ENCODE data around the gene STAT6. TPM values are rescaled to one million over a fixed set of nuclear protein-coding genes. Genes with fewer than 3 reads are reported as not detected.

The STAT6 gene
- total and polyA plus RNA-seq, 3 experiments from 2014 or later, result 82.8 to 265 (median 262) TPM

GRCh38 chr12:57094208-57095160 is 16.7 kb downstream of the STAT6 start:
- DNase-seq, result no peak
- Histone ChIP-seq H3K27ac (ENCODE audit: low read depth, low read length) (peak overlapping the region; percentile 16), H3K27me3 (ENCODE audit: insufficient read depth, low read length, poor library complexity, severe bottlenecking) (no peaks in the 10 kb centered on the region), H3K4me1 (ENCODE audit: insufficient read depth, low read length) (peaks cover 33% of the 10 kb centered on the region), H3K36me3 (ENCODE audit: insufficient read depth, low read length) (peaks cover 50% of the 10 kb centered on the region), H3K9me3 (ENCODE audit: low read length) (no peaks in the 10 kb centered on the region), H3K4me3 (ENCODE audit: low read length) (no peak overlapping the region)
- no peaks in the 10 kb centered on the region for H3K9me3 Mint-ChIP-seq
- peaks cover 0 to 85% (median 2%) of the 10 kb centered on the region in 3 donors for H3K36me3 Mint-ChIP-seq
- H3K4me1 Mint-ChIP-seq, result peaks cover 28 to 59% (median 34%) of the 10 kb centered on the region in 3 donors
- peak overlapping the region; percentile 34 to 97 (median 94) for H3K27ac Mint-ChIP-seq
- ChIA-PET POLR2A (interaction anchor here (0.7 to 10.9 kb wide), 7 partner anchors 11 to 453 kb away, joined by 3 to 131 read pairs (median 4); partner anchors contain the start of gene STAT6), CTCF (interaction anchor here (1.1 to 14.7 kb wide), 7 partner anchors 13 to 34 kb away, joined by 3 to 195 read pairs (median 4); partner anchors contain the start of genes LRP1, NEMP1 and STAT6)
- peak overlapping the region in 1 of 7 donors; percentile 29 for H3K4me3 Mint-ChIP-seq
- H3K27me3 Mint-ChIP-seq, result no peaks in the 10 kb centered on the region

- H3K4me1 ChIP-seq (ENCODE audit: insufficient read depth, low read length), result peaks cover 33% of the 10 kb centered on the region
- Mint-ChIP-seq H3K36me3 (peaks cover 0 to 78% (median 2%) of the 10 kb centered on the region in 3 donors), H3K4me3 (peak overlapping the region; percentile 39 to 73 (median 62)), H3K4me1 (peaks cover 28 to 57% (median 36%) of the 10 kb centered on the region in 3 donors), H3K27ac (peak overlapping the region; percentile 72 to 97 (median 94)), H3K27me3 (no peaks in the 10 kb centered on the region), H3K9me3 (no peaks in the 10 kb centered on the region)
- no peaks in the 10 kb centered on the region for H3K9me3 ChIP-seq (ENCODE audit: low read length)
- DNase-seq, result peak; percentile 44 to 80 (median 54)
- peak overlapping the region; percentile 45 for H3K27ac ChIP-seq (ENCODE audit: low read depth, low read length)
- no peaks in the 10 kb centered on the region for H3K27me3 ChIP-seq (ENCODE audit: insufficient read depth, low read length, poor library complexity, severe bottlenecking)
- ChIA-PET POLR2A (interaction anchor here (0.7 to 10.9 kb wide), 7 partner anchors 12 to 452 kb away, joined by 3 to 131 read pairs (median 4); partner anchors contain the start of gene STAT6), CTCF (interaction anchor here (1.3 to 14.7 kb wide), 6 partner anchors 14 to 35 kb away, joined by 3 to 195 read pairs (median 12); partner anchors contain the start of genes LRP1, NEMP1 and STAT6)
- H3K4me3 ChIP-seq (ENCODE audit: low read length), result peak overlapping the region; percentile 7
- peaks cover 42% of the 10 kb centered on the region for H3K36me3 ChIP-seq (ENCODE audit: insufficient read depth, low read length)
Observed at GRCh38 chr12:57093415-57094207, 17.6 kb downstream of the STAT6 start.

DNA sequence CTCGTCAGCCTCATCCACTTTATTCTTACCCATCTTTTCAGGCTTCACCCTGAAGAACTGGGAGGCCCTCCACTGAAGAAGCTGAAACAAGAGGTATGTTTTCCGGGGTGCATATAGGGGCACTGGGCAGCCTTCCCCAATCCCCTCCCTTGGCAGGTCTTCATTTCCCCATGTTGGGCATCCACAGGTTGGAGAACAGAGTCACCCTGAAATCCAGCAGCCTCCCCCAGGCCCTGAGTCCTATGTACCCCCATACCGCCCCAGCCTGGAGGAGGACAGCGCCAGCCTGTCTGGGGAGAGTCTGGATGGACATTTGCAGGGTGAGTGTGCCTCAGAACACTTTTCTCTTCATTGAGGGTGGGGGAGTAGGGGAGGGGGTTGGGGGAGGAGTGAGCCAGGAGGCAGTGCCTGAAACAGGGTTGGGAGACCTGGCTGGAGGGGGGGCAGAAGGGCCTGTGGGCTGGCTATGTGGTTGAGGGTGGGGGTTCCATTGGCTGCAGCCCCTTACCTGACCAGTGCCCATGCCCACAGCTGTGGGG is 18.2 kb downstream of the STAT6 start:
- H3K36me3 ChIP-seq (ENCODE audit: insufficient read depth, low read length), result peaks cover 36% of the 10 kb centered on the region
- no peaks in the 10 kb centered on the region for H3K9me3 ChIP-seq (ENCODE audit: low read length)
- H3K4me3 ChIP-seq (ENCODE audit: low read length), result no peak overlapping the region
- peaks cover 0 to 74% (median 2%) of the 10 kb centered on the region in 3 donors for H3K36me3 Mint-ChIP-seq
- ChIA-PET POLR2A (interaction anchor here (1.1 to 10.9 kb wide), 5 partner anchors 14 to 23 kb away, joined by 3 to 131 read pairs (median 4); partner anchors contain the start of genes NEMP1 and STAT6), CTCF (interaction anchor here (1.3 to 14.7 kb wide), 5 partner anchors 14 to 23 kb away, joined by 3 to 195 read pairs (median 21); partner anchors contain the start of genes NEMP1 and STAT6)
- DNase-seq, result no peak
- H3K4me1 ChIP-seq (ENCODE audit: insufficient read depth, low read length), result peaks cover 33% of the 10 kb centered on the region
- H3K4me1 Mint-ChIP-seq, result peaks cover 33 to 62% (median 40%) of the 10 kb centered on the region in 3 donors
- H3K4me3 Mint-ChIP-seq, result peak overlapping the region in 3 of 7 donors; percentile 37 to 83 (median 62)
- no peaks in the 10 kb centered on the region for H3K27me3 ChIP-seq (ENCODE audit: insufficient read depth, low read length, poor library complexity, severe bottlenecking)
- peak overlapping the region; percentile 47 to 95 (median 83) for H3K27ac Mint-ChIP-seq
- H3K9me3 Mint-ChIP-seq, result no peaks in the 10 kb centered on the region
- H3K27me3 Mint-ChIP-seq, result no peaks in the 10 kb centered on the region
- no peak overlapping the region for H3K27ac ChIP-seq (ENCODE audit: low read depth, low read length)

GRCh38 chr12:57092529-57092862 is 18.7 kb downstream of the STAT6 start:
- POLR2A ChIA-PET, result interaction anchor here (2.0 to 10.9 kb wide), 2 partner anchors 13 to 18 kb away, joined by 8 to 131 read pairs; partner anchors contain the start of genes NEMP1 and STAT6

DNA sequence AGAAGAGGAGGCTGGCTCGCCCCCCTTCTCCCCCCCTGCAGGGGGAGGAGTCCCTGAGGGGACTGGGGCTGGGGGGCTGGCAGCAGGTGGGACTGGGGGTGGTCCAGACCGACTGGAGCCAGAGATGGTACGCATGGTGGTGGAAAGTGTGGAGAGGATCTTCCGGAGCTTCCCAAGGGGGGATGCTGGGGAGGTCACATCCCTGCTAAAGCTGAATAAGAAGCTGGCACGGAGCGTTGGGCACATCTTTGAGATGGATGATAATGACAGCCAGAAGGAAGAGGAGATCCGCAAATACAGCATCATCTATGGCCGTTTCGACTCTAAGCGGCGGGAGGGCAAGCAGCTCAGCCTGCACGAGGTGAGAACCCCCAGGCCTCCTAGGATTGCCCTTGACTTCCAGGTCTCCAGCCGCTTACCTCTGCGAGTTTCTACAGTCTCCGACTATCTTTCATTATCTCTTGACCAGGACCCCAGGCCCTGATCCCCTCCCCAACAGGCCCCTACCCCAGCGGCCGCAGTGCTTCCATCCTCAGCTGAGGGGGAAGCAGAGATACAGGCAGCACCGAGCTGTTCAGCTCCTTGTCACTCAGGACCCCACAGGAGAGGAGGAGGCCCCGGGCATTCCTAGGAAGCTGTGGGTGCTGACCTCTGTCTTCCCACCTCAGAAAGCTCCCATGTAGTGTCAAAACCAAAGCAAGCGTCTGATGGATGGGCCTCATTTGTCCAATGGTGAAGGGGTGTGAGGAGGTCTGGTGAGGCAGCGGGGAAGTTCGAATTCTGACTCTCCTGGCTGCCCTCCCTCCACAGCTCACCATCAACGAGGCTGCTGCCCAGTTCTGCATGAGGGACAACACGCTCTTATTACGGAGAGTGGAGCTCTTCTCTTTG is 19.3 kb downstream of the STAT6 start:
- Mint-ChIP-seq H3K36me3 (peaks cover 0 to 67% (median 0%) of the 10 kb centered on the region in 3 donors), H3K4me1 (peaks cover 36 to 65% (median 42%) of the 10 kb centered on the region in 3 donors), H3K9me3 (no peaks in the 10 kb centered on the region), H3K27ac (peak overlapping the region in 6 of 8 donors; percentile 34 to 91 (median 84)), H3K4me3 (peak overlapping the region in 6 of 7 donors; percentile 14 to 83 (median 40)), H3K27me3 (no peaks in the 10 kb centered on the region)
- no peak for DNase-seq
- POLR2A ChIA-PET, result interaction anchor here (2.0 to 10.9 kb wide), 2 partner anchors 13 to 19 kb away, joined by 8 to 131 read pairs; partner anchors contain the start of genes NEMP1 and STAT6
- no peak overlapping the region for H3K4me3 ChIP-seq (ENCODE audit: low read length)
- H3K27ac ChIP-seq (ENCODE audit: low read depth, low read length), result no peak overlapping the region
- no peaks in the 10 kb centered on the region for H3K9me3 ChIP-seq (ENCODE audit: low read length)
- H3K4me1 ChIP-seq (ENCODE audit: insufficient read depth, low read length), result peaks cover 33% of the 10 kb centered on the region
- peaks cover 26% of the 10 kb centered on the region for H3K36me3 ChIP-seq (ENCODE audit: insufficient read depth, low read length)
- H3K27me3 ChIP-seq (ENCODE audit: insufficient read depth, low read length, poor library complexity, severe bottlenecking), result no peaks in the 10 kb centered on the region
- CTCF ChIA-PET, result interaction anchor here (1.4 to 14.7 kb wide), 4 partner anchors 13 to 33 kb away, joined by 4 to 195 read pairs (median 32); partner anchors contain the start of genes NEMP1 and STAT6

More at GRCh38 chr12:57092529-57092862, 18.7 kb downstream of the STAT6 start:
- peaks cover 32% of the 10 kb centered on the region for H3K36me3 ChIP-seq (ENCODE audit: insufficient read depth, low read length)
- H3K4me3 Mint-ChIP-seq, result peak overlapping the region in 4 of 7 donors; percentile 37 to 83 (median 50)
- H3K27ac ChIP-seq (ENCODE audit: low read depth, low read length), result no peak overlapping the region
- H3K4me1 Mint-ChIP-seq, result peaks cover 35 to 65% (median 42%) of the 10 kb centered on the region in 3 donors
- peak overlapping the region; percentile 47 to 91 (median 80) for H3K27ac Mint-ChIP-seq
- no peaks in the 10 kb centered on the region for H3K9me3 Mint-ChIP-seq
- no peak for DNase-seq
- H3K27me3 ChIP-seq (ENCODE audit: insufficient read depth, low read length, poor library complexity, severe bottlenecking), result no peaks in the 10 kb centered on the region
- CTCF ChIA-PET, result interaction anchor here (1.4 to 14.7 kb wide), 4 partner anchors 13 to 32 kb away, joined by 4 to 195 read pairs (median 32); partner anchors contain the start of genes NEMP1 and STAT6
- no peaks in the 10 kb centered on the region for H3K27me3 Mint-ChIP-seq
- peaks cover 0 to 72% (median 2%) of the 10 kb centered on the region in 3 donors for H3K36me3 Mint-ChIP-seq
- H3K9me3 ChIP-seq (ENCODE audit: low read length), result no peaks in the 10 kb centered on the region
- H3K4me1 ChIP-seq (ENCODE audit: insufficient read depth, low read length), result peaks cover 33% of the 10 kb centered on the region
- no peak overlapping the region for H3K4me3 ChIP-seq (ENCODE audit: low read length)

DNA sequence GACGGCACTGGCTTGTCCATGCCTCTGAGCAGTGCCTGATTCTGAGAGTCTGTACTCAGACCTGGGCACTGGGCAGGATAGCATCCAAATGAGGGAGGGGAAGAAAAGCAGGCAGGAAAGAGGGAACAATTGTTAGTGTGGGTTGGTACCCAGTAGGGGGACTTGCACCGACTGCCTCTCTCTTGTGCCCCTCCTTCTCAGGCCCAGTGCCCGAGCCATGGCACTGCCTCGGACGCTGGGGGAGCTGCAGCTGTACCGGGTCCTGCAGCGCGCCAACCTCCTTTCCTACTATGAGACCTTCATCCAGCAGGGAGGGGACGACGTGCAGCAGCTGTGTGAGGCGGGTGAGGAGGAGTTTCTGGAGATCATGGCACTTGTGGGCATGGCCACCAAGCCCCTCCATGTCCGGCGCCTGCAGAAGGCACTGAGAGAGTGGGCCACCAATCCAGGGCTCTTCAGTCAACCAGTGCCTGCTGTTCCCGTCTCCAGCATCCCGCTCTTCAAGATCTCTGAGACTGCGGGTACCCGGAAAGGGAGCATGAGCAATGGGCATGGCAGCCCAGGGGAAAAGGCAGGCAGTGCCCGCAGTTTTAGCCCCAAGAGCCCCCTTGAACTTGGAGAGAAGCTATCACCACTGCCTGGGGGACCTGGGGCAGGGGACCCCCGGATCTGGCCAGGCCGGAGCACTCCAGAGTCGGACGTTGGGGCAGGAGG is 20.1 kb downstream of the STAT6 start:
- CTCF ChIA-PET, result interaction anchor here (1.4 to 14.7 kb wide), 4 partner anchors 12 to 33 kb away, joined by 4 to 195 read pairs (median 32); partner anchors contain the start of genes NEMP1 and STAT6
- Histone ChIP-seq H3K4me3 (ENCODE audit: low read length) (no peak overlapping the region), H3K4me1 (ENCODE audit: insufficient read depth, low read length) (peaks cover 38% of the 10 kb centered on the region), H3K9me3 (ENCODE audit: low read length) (no peaks in the 10 kb centered on the region), H3K36me3 (ENCODE audit: insufficient read depth, low read length) (peaks cover 22% of the 10 kb centered on the region), H3K27me3 (ENCODE audit: insufficient read depth, low read length, poor library complexity, severe bottlenecking) (no peaks in the 10 kb centered on the region), H3K27ac (ENCODE audit: low read depth, low read length) (no peak overlapping the region)
- H3K4me1 Mint-ChIP-seq, result peaks cover 44 to 71% (median 47%) of the 10 kb centered on the region in 3 donors
- H3K4me3 Mint-ChIP-seq, result peak overlapping the region; percentile 50 to 95 (median 64)
- no peak for DNase-seq
- no peaks in the 10 kb centered on the region for H3K27me3 Mint-ChIP-seq
- POLR2A ChIA-PET, result interaction anchor here (2.0 to 10.9 kb wide), 3 partner anchors 12 to 19 kb away, joined by 8 to 131 read pairs (median 39); partner anchors contain the start of genes NEMP1 and STAT6
- peaks cover 0 to 63% (median 0%) of the 10 kb centered on the region in 3 donors for H3K36me3 Mint-ChIP-seq
- H3K9me3 Mint-ChIP-seq, result no peaks in the 10 kb centered on the region
- H3K27ac Mint-ChIP-seq, result peak overlapping the region; percentile 65 to 100 (median 76)

All from CD8-positive, alpha-beta memory T cell (primary cell).